Middle frontal gyrus (tissue), 1 donor: Measurements from ENCODE around the gene SLC25A47.

ENCODE experiments used
- DNase-seq: peaks from one replicate; pipeline ENCODE4 v3.0.0-alpha.2; 2015; ENCODE audit warnings: low spot score; ENCODE audit errors: extremely low spot score

SLC25A47 gene

GRCh38 chr14:100374876-100375265, 51.7 kb downstream of the SLC25A47 start:
- DNase-seq, result no peak

- no peak for DNase-seq
Observed at GRCh38 chr14:100375266-100375962, 52.3 kb downstream of the SLC25A47 start.

- peak; percentile 90 for DNase-seq
Observed at GRCh38 chr14:100375963-100376735, 53.0 kb downstream of the SLC25A47 start, which contains the start of gene WDR25. Gene WDR25, plus strand, starts transcription at chr14:100376485.

DNA sequence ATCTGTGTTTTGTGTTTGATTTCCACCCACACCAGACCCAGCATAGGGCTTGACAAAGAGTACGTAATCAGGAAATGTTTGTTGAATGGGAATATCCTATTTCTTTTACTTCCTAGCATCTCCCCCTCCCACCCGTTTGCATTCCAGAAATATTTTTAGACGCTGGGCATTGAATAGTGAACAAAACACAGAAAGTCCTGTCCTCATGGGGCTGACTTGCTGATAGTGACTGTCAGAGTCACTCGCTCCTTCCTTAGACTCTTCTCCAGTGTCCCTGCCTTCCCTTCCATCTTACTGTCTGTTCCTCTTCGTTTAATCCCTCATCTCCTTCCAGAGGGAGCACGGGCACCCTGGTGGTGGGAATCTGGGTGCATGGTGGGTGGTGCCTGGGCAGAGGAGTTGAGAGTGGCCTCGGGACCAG, 53.6 kb downstream of the SLC25A47 start:
- DNase-seq, result no peak
